K562 (cell line): ENCODE data around the gene SMARCB1. TPM values are rescaled to one million over a fixed set of nuclear protein-coding genes. Genes with fewer than 3 reads are reported as not detected.

Experiments used
- ATAC-seq: fragments of 200-7000 bp; cut with Tn5 transposase; 3 replicates; pipeline ENCODE4 v1.9.1; 2020; ENCODE audit warnings: moderate library complexity
- BruUV-seq: library from RNA; stranded (reverse); fragments of 400-500 nt; replicated peaks from 2 replicates; lab custom pipeline; 2021; lab: Mats Ljungman, UMichigan
- CTCF ChIA-PET: fragments of 300-600 bp; formaldehyde crosslinking; extraction: SDS; loops from one replicate; lab custom pipeline; 2021; ENCODE audit warnings: low intra/inter-chr PET ratio; lab: Yijun Ruan, JAX
- POLR2A ChIA-PET: fragments of 300-600, 350-650 bp; sonication (Branson Sonifier 250); formaldehyde crosslinking; extraction: SDS; loops from one replicate; lab custom pipeline; 2021; ENCODE audit warnings: antibody characterized with exemption, inconsistent platforms; lab: Yijun Ruan, JAX
- DNase-seq, 4 experiments: peaks; one replicate each; pipeline versions ENCODE4 v3.0.0 to v3.0.0-alpha.2; 2011 to 2018; ENCODE audit warnings: low spot score in 3 of 4, mixed read lengths in 3 of 4; ENCODE audit errors: extremely low read depth in 1 of 4
- FAIRE-seq: peaks from 2 replicates; lab custom pipeline; 2011; peaks lifted over from hg19 to GRCh38; lab: Jason Lieb, UNC
- H2AFZ ChIP-seq: 2 replicates; pipeline ENCODE4 v1.6.0; 2011; ENCODE audit warnings: low read depth, low read length, control low read depth, inconsistent platforms
- H3K27ac ChIP-seq: fragments of 200-600 bp; 3 replicates; pipeline ENCODE4 v1.8.0; 2011; ENCODE audit warnings: low read depth, mild to moderate bottlenecking, control low read depth, inconsistent platforms, low read length, moderate library complexity, mixed read lengths; ENCODE audit errors: extremely low read depth
- H3K27me3 ChIP-seq, 2 experiments: fragments of 300-600 bp in 1 of 2; 2 replicates in 1 of 2; 3 replicates in 1 of 2; pipeline versions ENCODE4 v1.6.0 to v1.8.0; 2011; ENCODE audit warnings: inconsistent platforms in 2 of 2, low read length in 2 of 2, mild to moderate bottlenecking in 1 of 2, mixed read lengths in 1 of 2, moderate library complexity in 1 of 2; ENCODE audit not compliant: control insufficient read depth in 2 of 2, insufficient read depth in 2 of 2
- H3K36me3 ChIP-seq: fragments of 300-600 bp; 3 replicates; pipeline ENCODE4 v1.8.0; 2011; ENCODE audit warnings: mild to moderate bottlenecking, low read length, inconsistent platforms; ENCODE audit not compliant: control insufficient read depth, insufficient read depth
- H3K4me1 ChIP-seq, 2 experiments: fragments of 200-600 bp in 1 of 2; replicated peaks in 1 of 2; 2 replicates in 1 of 2; 3 replicates in 1 of 2; pipeline versions ENCODE4 v1.5.1 to v1.8.0; 2011; ENCODE audit warnings: inconsistent platforms in 2 of 2, low read length in 2 of 2, mild to moderate bottlenecking in 1 of 2, mixed read lengths in 1 of 2, moderate library complexity in 1 of 2; ENCODE audit not compliant: control insufficient read depth in 2 of 2, insufficient read depth in 2 of 2
- H3K4me2 ChIP-seq: 2 replicates; pipeline ENCODE4 v1.6.1; 2011; ENCODE audit warnings: low read length, control low read depth, inconsistent platforms, mixed read lengths; ENCODE audit not compliant: insufficient read depth
- H3K4me3 ChIP-seq: fragments of 200-600 bp; sonication (generic), shearing (Covaris generic); 2 replicates; pipeline ENCODE4 v1.5.1; 2016; ENCODE audit warnings: control low read depth, inconsistent platforms
- H3K79me2 ChIP-seq: fragments of 200-600 bp; 3 replicates; pipeline ENCODE4 v1.8.0; 2011; ENCODE audit warnings: low read length, inconsistent platforms; ENCODE audit not compliant: control insufficient read depth, insufficient read depth
- H3K9ac ChIP-seq, 2 experiments: 2 replicates each; pipeline versions ENCODE4 v1.6.0 to v1.6.1; 2011; ENCODE audit warnings: low read depth in 2 of 2, low read length in 2 of 2, control low read depth in 1 of 2, inconsistent platforms in 1 of 2, mild to moderate bottlenecking in 1 of 2, mixed read lengths in 1 of 2; ENCODE audit not compliant: insufficient read depth in 1 of 2
- H3K9me1 ChIP-seq: one replicate; pipeline ENCODE4 v1.6.0; 2011; ENCODE audit warnings: inconsistent platforms, mild to moderate bottlenecking, low read length, moderate library complexity; ENCODE audit not compliant: control insufficient read depth, insufficient read depth
- H3K9me3 ChIP-seq: replicated peaks from 2 replicates; pipeline ENCODE4 v1.5.1; 2011; ENCODE audit warnings: low read depth, low read length, inconsistent platforms; ENCODE audit not compliant: control insufficient read depth, insufficient read depth
- H4K20me1 ChIP-seq: replicated peaks from 2 replicates; pipeline ENCODE4 v1.6.1; 2011; ENCODE audit warnings: low read length, inconsistent platforms, mixed read lengths; ENCODE audit not compliant: control insufficient read depth, insufficient read depth
- ARID3A ChIP-seq: IDR thresholded peaks from 2 replicates; pipeline ENCODE4 v1.6.1; 2012; ENCODE audit warnings: low read depth, low read length, improper control_type of control experiment, borderline replicate concordance
- BRD9 ChIP-seq: fragments of 450-650 bp; IDR thresholded peaks from 2 replicates; pipeline ENCODE4 v1.6.1; 2018; ENCODE audit warnings: low read depth; ENCODE audit not compliant: partially characterized antibody
- CHD2 ChIP-seq: IDR thresholded peaks from 2 replicates; pipeline ENCODE4 v1.6.1; 2011; ENCODE audit warnings: low read depth, low read length
- DMBX1 ChIP-seq: fragments of 250-450 bp; sonication (Bioruptor Pico); IDR thresholded peaks from 2 replicates; pipeline ENCODE4 v1.8.0; 2022; ENCODE audit warnings: inconsistent platforms, mild to moderate bottlenecking, moderate library complexity, borderline replicate concordance
- HOXB6 ChIP-seq: fragments of 250-450 bp; sonication (Bioruptor Pico); IDR thresholded peaks from 2 replicates; pipeline ENCODE4 v1.5.1; 2022; ENCODE audit warnings: mild to moderate bottlenecking, borderline replicate concordance
- KAT7 ChIP-seq: sonication (generic); formaldehyde crosslinking; IDR thresholded peaks from 2 replicates; pipeline ENCODE4 v1.8.0; 2022; ENCODE audit warnings: missing genetic modification reagents, mild to moderate bottlenecking, borderline replicate concordance
- NR3C1 ChIP-seq: sonication (generic); formaldehyde crosslinking; IDR thresholded peaks from 2 replicates; pipeline ENCODE4 v1.8.1; 2022; ENCODE audit warnings: missing genetic modification reagents
- POLR2H ChIP-seq: IDR thresholded peaks from 2 replicates; pipeline ENCODE4 v1.6.1; 2016; ENCODE audit warnings: missing genetic modification characterization, low read depth, mild to moderate bottlenecking, control low read depth, missing compliant biosample characterization, moderate library complexity
- SLC30A9 ChIP-seq: fragments of 250-450 bp; sonication (Bioruptor Pico); IDR thresholded peaks from 2 replicates; pipeline ENCODE4 v1.8.0; 2022; ENCODE audit warnings: mild to moderate bottlenecking, moderate library complexity
- TFAM ChIP-seq: fragments of 250-450 bp; sonication (Bioruptor Pico); conservative IDR thresholded peaks from 2 replicates; pipeline ENCODE4 v1.5.0; 2021; ENCODE audit warnings: mild to moderate bottlenecking, moderate library complexity
- ZKSCAN1 ChIP-seq: fragments of 150-350 bp; IDR thresholded peaks from 2 replicates; pipeline ENCODE4 v1.6.1; 2016; ENCODE audit warnings: low read depth, low read length
- ZNF184 ChIP-seq: sonication (generic); formaldehyde crosslinking; IDR thresholded peaks from 2 replicates; pipeline ENCODE4 v1.5.0; 2020; ENCODE audit warnings: missing genetic modification reagents
- ZNF253 ChIP-seq: fragments of 250-450 bp; sonication (Bioruptor Pico); conservative IDR thresholded peaks from 2 replicates; pipeline ENCODE4 v1.6.1; 2021; ENCODE audit warnings: mild to moderate bottlenecking
- ZNF3 ChIP-seq: fragments of 250-450 bp; sonication (Bioruptor Pico); IDR thresholded peaks from 2 replicates; pipeline ENCODE4 v1.5.0; 2021; ENCODE audit warnings: mild to moderate bottlenecking, moderate library complexity
- WGBS: fragments of 100-300 bp; shearing (Covaris generic); methylation state at CpG from one replicate; pipeline ENCODE4 v1.1.6; 2016; ENCODE audit warnings: low coverage, mixed read lengths; ENCODE audit not compliant: insufficient coverage; ENCODE audit errors: missing lambda C conversion rate; 5-methylcytosine and 5-hydroxymethylcytosine counted together
- in situ Hi-C: fragments of 300-500 bp; cut with MboI; formaldehyde crosslinking; loops from 4 replicates; pipeline ENCODE4 v1.15.0; 2018; ENCODE audit warnings: inconsistent platforms, mixed read lengths
- intact Hi-C: fragments of 100-400 bp; cut with micrococcal nuclease; formaldehyde crosslinking; loops from 2 replicates; pipeline ENCODE4 v1.14.2; 2022
- polyA plus RNA-seq, 8 experiments: library from polyadenylated mRNA; depleted of rRNA in 4 of 8; stranded (reverse) in 5 of 8; unstranded in 3 of 8; fragments of >200 nt; fragmentation: Nextera tagmentation in 2 of 8; fragmentation: Illumina TruSeq in 1 of 8; extraction: Ambion mirVana in 2 of 8; extraction: Trizol in 1 of 8; gene quantifications; 2 replicates each; pipeline versions ENCODE4 v1.2.1 to v1.2.3, GENCODE V29; 2011 to 2014; ENCODE audit warnings: inconsistent platforms in 1 of 8, missing spikeins in 1 of 8
- total RNA-seq, 7 experiments: library from RNA; depleted of rRNA in 6 of 7; stranded (reverse); fragments of >200 nt in 6 of 7; fragmentation: Illumina TruSeq in 2 of 7; extraction: Trizol in 2 of 7; gene quantifications; 2 replicates each; pipeline versions ENCODE4 v1.2.1 to v1.2.3, GENCODE V29; 2011 to 2021; ENCODE audit warnings: low replicate concordance in 1 of 7
- TF ChIP-seq, protein P1 (sequence below): fragments of 250-450 bp; sonication (Bioruptor Pico); IDR thresholded peaks from 2 replicates; pipeline ENCODE4 v1.8.0; 2022; ENCODE audit warnings: moderate library complexity, mild to moderate bottlenecking, inconsistent platforms

Gene SMARCB1
- total and polyA plus RNA-seq, 9 of the 15 experiments (the other 6 are each of a cell fraction or from before 2014, with no cell fraction given): 1.2 to 113 (median 65.4) TPM

DNA sequence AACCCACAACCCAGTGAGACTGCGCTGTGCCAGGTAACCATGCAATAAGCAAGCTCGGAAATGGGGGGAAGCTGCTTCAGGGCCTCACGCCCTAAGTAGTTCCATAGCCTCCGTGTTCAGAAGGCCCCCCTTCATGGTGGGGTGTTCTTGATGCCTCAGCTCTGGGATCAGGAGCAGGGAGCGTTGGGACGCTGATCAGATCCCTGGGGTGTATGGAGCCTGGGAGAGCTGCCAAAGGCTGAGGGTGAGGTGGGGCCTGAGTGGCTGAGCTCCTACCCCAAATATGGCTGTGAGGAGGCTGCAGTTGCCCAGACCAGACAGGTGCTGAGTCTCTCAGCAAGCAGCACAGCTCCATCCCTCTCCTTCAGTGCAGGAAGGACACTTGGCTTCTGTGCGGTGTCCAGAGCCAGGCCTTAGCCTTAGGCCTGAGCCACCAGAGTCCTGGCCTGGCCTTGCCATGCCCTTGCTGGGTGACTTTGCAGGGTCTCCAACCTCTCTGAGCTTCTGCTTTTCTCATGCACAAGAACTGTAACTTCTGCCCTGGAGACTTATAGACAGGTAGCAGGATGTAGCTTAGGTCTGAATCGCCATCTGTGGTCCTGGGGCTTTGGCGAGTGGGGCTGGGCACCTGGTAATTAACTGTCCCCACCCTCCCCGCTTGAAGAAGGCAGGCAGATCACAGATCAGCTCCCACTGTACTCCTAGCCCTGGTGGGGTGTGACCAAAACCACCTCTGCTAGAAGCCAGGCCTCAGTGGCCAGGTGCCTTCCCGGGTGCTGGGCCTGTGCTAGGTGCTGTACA is 8.8 kb upstream of the SMARCB1 start:
- Histone ChIP-seq H4K20me1 (no peaks in the 10 kb centered on the region), H3K4me3 (no peak overlapping the region), H3K4me1 (peaks cover 0 to 31% of the 10 kb centered on the region in 2 experiments; a peak in 2 of 5 replicates), H3K27ac (no peak overlapping the region), H2AFZ (no peak overlapping the region), H3K27me3 (no peaks in the 10 kb centered on the region), H3K9me3 (no peaks in the 10 kb centered on the region), H3K79me2 (no peaks in the 10 kb centered on the region), H3K4me2 (no peak overlapping the region), H3K9ac (peak overlapping the region in 1 of 2 experiments; percentile 45; a peak in 1 of 4 replicates), H3K9me1 (no peaks in the 10 kb centered on the region), H3K36me3 (no peaks in the 10 kb centered on the region)
- ATAC-seq (no peak), DNase-seq (no peak), FAIRE-seq (no peak)
- TF ChIP-seq ZKSCAN1 (no peak), NR3C1 (CRISPR knock-in tag) (no peak), CHD2 (no peak), BRD9 (no peak), KAT7 (CRISPR knock-in tag) (no peak), ARID3A (no peak), SLC30A9 (CRISPR knock-in tag) (no peak), ZNF253 (CRISPR knock-in tag) (no peak), HOXB6 (CRISPR knock-in tag) (no peak), DMBX1 (CRISPR knock-in tag) (no peak), TFAM (no peak), ZNF3 (CRISPR knock-in tag) (no peak), POLR2H (no peak), ZNF184 (CRISPR knock-in tag) (no peak)
- TF ChIP-seq, protein P1, sequence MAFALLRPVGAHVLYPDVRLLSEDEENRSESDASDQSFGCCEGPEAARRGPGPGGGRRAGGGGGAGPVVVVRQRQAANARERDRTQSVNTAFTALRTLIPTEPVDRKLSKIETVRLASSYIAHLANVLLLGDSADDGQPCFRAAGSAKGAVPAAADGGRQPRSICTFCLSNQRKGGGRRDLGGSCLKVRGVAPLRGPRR (CRISPR knock-in tag): no peak
- in situ Hi-C loops (no loop called here), intact Hi-C loops (no loop called here)
- no TSS peak for BruUV-seq
- 54% methylated on average over 9 of the region's 11 CpGs for WGBS
- ChIA-PET CTCF (no interaction called here), POLR2A (interaction anchor here (1.0 kb wide), 1 partner anchor 12 kb away, joined by 3 read pairs; no protein-coding TSS in a partner anchor)
